Measurements from ENCODE around the gene IRF2BP2. TPM values are rescaled to one million over a fixed set of nuclear protein-coding genes. Genes with fewer than 3 reads are reported as not detected.

The IRF2BP2 gene
- total and polyA plus RNA-seq, 2 of the 13 experiments (the other 11 are each of a cell fraction or from before 2014, with no cell fraction given) = 140 to 147 TPM

DNA sequence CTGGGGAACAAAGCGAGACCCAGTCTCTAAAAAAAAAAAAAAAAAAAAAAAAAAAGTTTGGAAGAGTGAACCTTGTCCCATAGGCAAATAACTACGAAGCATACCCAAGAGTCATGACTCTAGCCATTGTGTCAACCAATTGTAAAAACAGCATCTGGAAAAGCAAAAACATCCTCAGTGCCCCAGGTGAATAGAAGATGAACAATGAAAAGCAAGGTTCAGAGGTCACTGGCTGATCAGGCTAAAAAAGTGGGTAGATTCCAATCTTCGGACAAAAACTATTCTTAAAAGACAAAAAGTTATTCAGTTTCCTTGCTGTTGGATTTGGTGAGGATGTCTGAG, 11.1 kb upstream of the IRF2BP2 start (continued):
- TF ChIP-seq ZNF496 (CRISPR knock-in tag; IDR thresholded peaks at IDR 0.05; ENCODE audit: insufficient replicate concordance) (no peak), HOXA5 (CRISPR knock-in tag; IDR thresholded peaks at IDR 0.05) (no peak), ZFP91 (CRISPR knock-in tag; IDR thresholded peaks at IDR 0.05; ENCODE audit: borderline replicate concordance) (no peak), FOXP1 (IDR thresholded peaks at IDR 0.05) (no peak), FOXP1 (CRISPR knock-in tag; IDR thresholded peaks at IDR 0.05) (peak; percentile 87), SIX1 (CRISPR knock-in tag; IDR thresholded peaks at IDR 0.05; ENCODE audit: borderline replicate concordance) (peak; percentile 43; the same call in 1 of the 2 replicates), MATR3 (CRISPR knock-in tag; IDR thresholded peaks at IDR 0.05) (no peak), RFX3 (CRISPR knock-in tag; IDR thresholded peaks at IDR 0.05) (no peak), TEAD3 (CRISPR knock-in tag; optimal IDR thresholded peaks at IDR 0.05; ENCODE audit: borderline replicate concordance) (peak; percentile 77), DMAP1 (CRISPR knock-in tag; IDR thresholded peaks at IDR 0.05) (no peak), EZH2 (conservative IDR thresholded peaks at IDR 0.05; ENCODE audit: low read depth, low read length) (no peak), ZMYM4 (CRISPR knock-in tag; IDR thresholded peaks at IDR 0.05) (no peak), ZNF101 (CRISPR knock-in tag; IDR thresholded peaks at IDR 0.05; ENCODE audit: borderline replicate concordance, low read depth) (no peak), PHF21A (CRISPR knock-in tag; IDR thresholded peaks at IDR 0.05) (peak; percentile 78), DNMT3B (CRISPR knock-in tag; conservative IDR thresholded peaks at IDR 0.05) (no peak), KDM2A (CRISPR knock-in tag; IDR thresholded peaks at IDR 0.05; ENCODE audit: borderline replicate concordance, low read depth) (no peak), ZNF660 (CRISPR knock-in tag; IDR thresholded peaks at IDR 0.05; ENCODE audit: borderline replicate concordance, low read depth) (no peak), HHEX (CRISPR knock-in tag; IDR thresholded peaks at IDR 0.05) (no peak; the same call in 1 of the 2 replicates), NFE2 (CRISPR knock-in tag; IDR thresholded peaks at IDR 0.05) (no peak)
- TF ChIP-seq, protein P1, sequence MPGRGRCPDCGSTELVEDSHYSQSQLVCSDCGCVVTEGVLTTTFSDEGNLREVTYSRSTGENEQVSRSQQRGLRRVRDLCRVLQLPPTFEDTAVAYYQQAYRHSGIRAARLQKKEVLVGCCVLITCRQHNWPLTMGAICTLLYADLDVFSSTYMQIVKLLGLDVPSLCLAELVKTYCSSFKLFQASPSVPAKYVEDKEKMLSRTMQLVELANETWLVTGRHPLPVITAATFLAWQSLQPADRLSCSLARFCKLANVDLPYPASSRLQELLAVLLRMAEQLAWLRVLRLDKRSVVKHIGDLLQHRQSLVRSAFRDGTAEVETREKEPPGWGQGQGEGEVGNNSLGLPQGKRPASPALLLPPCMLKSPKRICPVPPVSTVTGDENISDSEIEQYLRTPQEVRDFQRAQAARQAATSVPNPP (CRISPR knock-in tag; IDR thresholded peaks at IDR 0.05) = no peak
- TF ChIP-seq, protein P2, sequence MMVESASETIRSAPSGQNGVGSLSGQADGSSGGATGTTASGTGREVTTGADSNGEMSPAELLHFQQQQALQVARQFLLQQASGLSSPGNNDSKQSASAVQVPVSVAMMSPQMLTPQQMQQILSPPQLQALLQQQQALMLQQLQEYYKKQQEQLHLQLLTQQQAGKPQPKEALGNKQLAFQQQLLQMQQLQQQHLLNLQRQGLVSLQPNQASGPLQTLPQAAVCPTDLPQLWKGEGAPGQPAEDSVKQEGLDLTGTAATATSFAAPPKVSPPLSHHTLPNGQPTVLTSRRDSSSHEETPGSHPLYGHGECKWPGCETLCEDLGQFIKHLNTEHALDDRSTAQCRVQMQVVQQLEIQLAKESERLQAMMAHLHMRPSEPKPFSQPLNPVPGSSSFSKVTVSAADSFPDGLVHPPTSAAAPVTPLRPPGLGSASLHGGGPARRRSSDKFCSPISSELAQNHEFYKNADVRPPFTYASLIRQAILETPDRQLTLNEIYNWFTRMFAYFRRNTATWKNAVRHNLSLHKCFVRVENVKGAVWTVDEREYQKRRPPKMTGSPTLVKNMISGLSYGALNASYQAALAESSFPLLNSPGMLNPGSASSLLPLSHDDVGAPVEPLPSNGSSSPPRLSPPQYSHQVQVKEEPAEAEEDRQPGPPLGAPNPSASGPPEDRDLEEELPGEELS (CRISPR knock-in tag; IDR thresholded peaks at IDR 0.05) = peak; percentile 87
- TF ChIP-seq, protein P3, sequence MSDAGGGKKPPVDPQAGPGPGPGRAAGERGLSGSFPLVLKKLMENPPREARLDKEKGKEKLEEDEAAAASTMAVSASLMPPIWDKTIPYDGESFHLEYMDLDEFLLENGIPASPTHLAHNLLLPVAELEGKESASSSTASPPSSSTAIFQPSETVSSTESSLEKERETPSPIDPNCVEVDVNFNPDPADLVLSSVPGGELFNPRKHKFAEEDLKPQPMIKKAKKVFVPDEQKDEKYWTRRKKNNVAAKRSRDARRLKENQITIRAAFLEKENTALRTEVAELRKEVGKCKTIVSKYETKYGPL (CRISPR knock-in tag; IDR thresholded peaks at IDR 0.05) = no peak
- TF ChIP-seq, protein P4, sequence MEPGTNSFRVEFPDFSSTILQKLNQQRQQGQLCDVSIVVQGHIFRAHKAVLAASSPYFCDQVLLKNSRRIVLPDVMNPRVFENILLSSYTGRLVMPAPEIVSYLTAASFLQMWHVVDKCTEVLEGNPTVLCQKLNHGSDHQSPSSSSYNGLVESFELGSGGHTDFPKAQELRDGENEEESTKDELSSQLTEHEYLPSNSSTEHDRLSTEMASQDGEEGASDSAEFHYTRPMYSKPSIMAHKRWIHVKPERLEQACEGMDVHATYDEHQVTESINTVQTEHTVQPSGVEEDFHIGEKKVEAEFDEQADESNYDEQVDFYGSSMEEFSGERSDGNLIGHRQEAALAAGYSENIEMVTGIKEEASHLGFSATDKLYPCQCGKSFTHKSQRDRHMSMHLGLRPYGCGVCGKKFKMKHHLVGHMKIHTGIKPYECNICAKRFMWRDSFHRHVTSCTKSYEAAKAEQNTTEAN (CRISPR knock-in tag; conservative IDR thresholded peaks at IDR 0.05) = peak; percentile 66; the same call in 1 of the 2 replicates
- TF ChIP-seq, protein P5, sequence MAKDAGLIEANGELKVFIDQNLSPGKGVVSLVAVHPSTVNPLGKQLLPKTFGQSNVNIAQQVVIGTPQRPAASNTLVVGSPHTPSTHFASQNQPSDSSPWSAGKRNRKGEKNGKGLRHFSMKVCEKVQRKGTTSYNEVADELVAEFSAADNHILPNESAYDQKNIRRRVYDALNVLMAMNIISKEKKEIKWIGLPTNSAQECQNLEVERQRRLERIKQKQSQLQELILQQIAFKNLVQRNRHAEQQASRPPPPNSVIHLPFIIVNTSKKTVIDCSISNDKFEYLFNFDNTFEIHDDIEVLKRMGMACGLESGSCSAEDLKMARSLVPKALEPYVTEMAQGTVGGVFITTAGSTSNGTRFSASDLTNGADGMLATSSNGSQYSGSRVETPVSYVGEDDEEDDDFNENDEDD (CRISPR knock-in tag; IDR thresholded peaks at IDR 0.05; ENCODE audit: borderline replicate concordance) = no peak; the same call in 1 of the 2 replicates

Measured in HepG2 (cell line).